ENCODE results near the gene MEI1. TPM values are rescaled to one million over a fixed set of nuclear protein-coding genes. Genes with fewer than 3 reads are reported as not detected.

MEI1 gene
- polyA plus RNA-seq, 1 donor (not counting 4 experiments of a cell fraction or from before 2014, with no cell fraction given), result 0.10 TPM

GRCh38 chr22:41779929-41780505 is 80.7 kb downstream of the MEI1 start:
- H3K79me2 ChIP-seq (ENCODE audit: control insufficient read depth, insufficient read depth, low read length), result no peaks in the 10 kb centered on the region
- H3K4me2 ChIP-seq (ENCODE audit: control insufficient read depth, extremely low read depth, insufficient read depth, low read depth, low read length), result no peak overlapping the region
- FAIRE-seq (no peak), DNase-seq (ENCODE audit: low read depth, low spot score) (no peak)
- TF ChIP-seq CTCF (optimal IDR thresholded peaks at IDR 0.05 in 1 of 3, IDR thresholded peaks at IDR 0.05 in 1 of 3, conservative IDR thresholded peaks at IDR 0.05 in 1 of 3; ENCODE audit: extremely low read depth in 1 of 3, insufficient read depth in 2 of 3, low read length in 3 of 3) (no peak), EZH2 (IDR thresholded peaks at IDR 0.05; ENCODE audit: low read length) (no peak)
- no peak overlapping the region for H3K4me3 ChIP-seq (ENCODE audit: control insufficient read depth in 2 of 3, extremely low read depth in 1 of 3, insufficient read depth in 2 of 3, low read depth in 1 of 3, low read length in 3 of 3)
- no peaks in the 10 kb centered on the region for H3K9me1 ChIP-seq (ENCODE audit: control insufficient read depth, extremely low read depth, insufficient read depth, low read length)
- peaks cover 3% of the 10 kb centered on the region for H3K4me1 ChIP-seq (ENCODE audit: control insufficient read depth, extremely low read depth, insufficient read depth, low read length)
- dilution Hi-C loops (cut with MboI; ENCODE audit: extremely low pct_ligation_motif_present, low sequenced_read_pairs), result no loop called here
- no peaks in the 10 kb centered on the region for H3K36me3 ChIP-seq (ENCODE audit: control insufficient read depth in 2 of 2, extremely low read depth in 1 of 2, insufficient read depth in 2 of 2, low read length in 2 of 2)
- no peaks in the 10 kb centered on the region for H3K9me3 ChIP-seq (ENCODE audit: control insufficient read depth, low read depth, low read length)
- no peak overlapping the region for H3K27ac ChIP-seq (ENCODE audit: control insufficient read depth, insufficient read depth, low read length)
- H3K27me3 ChIP-seq (ENCODE audit: control insufficient read depth, extremely low read depth, insufficient read depth, low read length), result no peaks in the 10 kb centered on the region
- H2AFZ ChIP-seq (ENCODE audit: control insufficient read depth, low read length), result no peak overlapping the region
- H4K20me1 ChIP-seq (ENCODE audit: control insufficient read depth, extremely low read depth, insufficient read depth, low read length), result no peaks in the 10 kb centered on the region
- no peak overlapping the region for H3K9ac ChIP-seq (ENCODE audit: control insufficient read depth, extremely low read depth, insufficient read depth, low read length)

GRCh38 chr22:41780746-41781505 is 81.6 kb downstream of the MEI1 start:
- Histone ChIP-seq H2AFZ (ENCODE audit: control insufficient read depth, low read length) (peak overlapping the region; percentile 49), H3K4me1 (ENCODE audit: control insufficient read depth, extremely low read depth, insufficient read depth, low read length) (peaks cover 3% of the 10 kb centered on the region), H3K4me2 (ENCODE audit: control insufficient read depth, extremely low read depth, insufficient read depth, low read depth, low read length) (no peak overlapping the region), H3K79me2 (ENCODE audit: control insufficient read depth, insufficient read depth, low read length) (no peaks in the 10 kb centered on the region), H3K36me3 (ENCODE audit: control insufficient read depth in 2 of 2, extremely low read depth in 1 of 2, insufficient read depth in 2 of 2, low read length in 2 of 2) (no peaks in the 10 kb centered on the region), H4K20me1 (ENCODE audit: control insufficient read depth, extremely low read depth, insufficient read depth, low read length) (no peaks in the 10 kb centered on the region), H3K27me3 (ENCODE audit: control insufficient read depth, extremely low read depth, insufficient read depth, low read length) (no peaks in the 10 kb centered on the region), H3K27ac (ENCODE audit: control insufficient read depth, insufficient read depth, low read length) (no peak overlapping the region), H3K4me3 (ENCODE audit: control insufficient read depth in 2 of 3, extremely low read depth in 1 of 3, insufficient read depth in 2 of 3, low read depth in 1 of 3, low read length in 3 of 3) (no peak overlapping the region), H3K9me1 (ENCODE audit: control insufficient read depth, extremely low read depth, insufficient read depth, low read length) (no peaks in the 10 kb centered on the region), H3K9me3 (ENCODE audit: control insufficient read depth, low read depth, low read length) (no peaks in the 10 kb centered on the region), H3K9ac (ENCODE audit: control insufficient read depth, extremely low read depth, insufficient read depth, low read length) (no peak overlapping the region)
- no peak for TF ChIP-seq CTCF (optimal IDR thresholded peaks at IDR 0.05 in 1 of 3, IDR thresholded peaks at IDR 0.05 in 1 of 3, conservative IDR thresholded peaks at IDR 0.05 in 1 of 3; ENCODE audit: extremely low read depth in 1 of 3, insufficient read depth in 2 of 3, low read length in 3 of 3)
- no peak for TF ChIP-seq EZH2 (IDR thresholded peaks at IDR 0.05; ENCODE audit: low read length)
- dilution Hi-C loops (cut with MboI; ENCODE audit: extremely low pct_ligation_motif_present, low sequenced_read_pairs), result no loop called here
- DNase-seq (ENCODE audit: low read depth, low spot score) (no peak), FAIRE-seq (peak; percentile 39)
